KBM-7 (cell line): ENCODE data around the gene LUZP1.
A peak's percentile ranks its signal among the peaks of the same experiment; 100 is the strongest.

ENCODE experiments used
- DNase-seq: peaks from one replicate; pipeline ENCODE4 v3.0.0-alpha.2; 2015
- in situ Hi-C: fragments of 300-500 bp; cut with MboI; formaldehyde crosslinking; loops from 2 replicates; pipeline ENCODE4 v1.14.3; 2020; ENCODE audit warnings: low sequenced_read_pairs, low pct_unique_long_range_greater_than_20kb, mixed read lengths

Gene LUZP1

DNA sequence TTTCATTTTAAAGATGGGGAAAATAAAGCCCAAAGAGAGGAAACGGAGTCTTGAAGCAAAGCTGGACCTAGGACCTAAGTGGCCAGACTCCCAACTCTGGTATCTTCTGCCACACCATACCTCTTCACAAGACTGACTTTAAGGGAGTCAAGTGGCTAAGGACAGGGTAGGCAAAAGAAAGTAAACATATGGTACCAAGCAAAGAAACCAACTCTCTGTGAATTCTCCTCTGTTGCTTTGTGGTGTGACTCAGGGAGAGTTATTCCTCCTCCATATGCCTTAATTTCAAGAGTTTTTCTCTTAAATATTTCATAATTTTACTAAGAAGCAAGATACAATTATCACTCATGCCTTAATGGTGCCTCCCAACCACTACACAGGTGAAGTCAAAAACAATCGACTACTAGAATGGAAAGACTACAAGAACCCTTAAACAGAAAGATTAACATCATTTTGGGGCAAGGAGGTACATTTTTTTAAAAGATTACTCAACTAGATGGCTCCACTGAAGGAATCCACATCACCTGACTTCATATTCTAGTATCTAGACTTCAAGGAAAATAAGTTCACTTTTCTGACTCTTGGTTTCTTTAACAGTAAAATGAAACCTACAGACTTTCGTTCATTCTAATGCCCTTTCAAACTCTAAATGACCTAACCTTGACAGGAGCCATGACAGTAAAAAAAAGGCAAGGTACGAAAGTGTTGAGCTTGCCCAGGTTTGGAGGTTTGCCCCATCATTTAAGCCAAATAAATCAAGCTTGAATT, 44.2 kb downstream of the LUZP1 start:
- no peak for DNase-seq
- in situ Hi-C loops: no loop called here

DNA sequence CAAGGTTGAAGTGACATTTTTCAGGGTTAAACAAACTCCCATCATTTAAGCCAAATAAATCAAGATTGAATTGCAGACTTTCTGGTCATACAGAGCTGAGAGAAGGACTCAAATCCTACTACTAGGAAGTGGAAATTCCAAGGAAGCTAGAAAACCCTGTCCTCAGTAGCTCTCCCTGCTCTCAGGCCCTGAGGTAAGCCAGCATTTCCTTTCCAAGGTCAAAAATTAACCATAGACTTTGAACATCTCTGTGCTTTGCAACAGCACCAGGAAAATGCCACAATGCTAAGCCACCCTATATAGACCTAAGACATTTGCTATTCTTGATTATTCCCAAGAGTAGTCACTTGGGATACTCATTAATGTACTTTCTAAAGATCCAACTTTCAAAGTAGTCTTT, 45.1 kb downstream of the LUZP1 start:
- DNase-seq: no peak
- in situ Hi-C loops: no loop called here

DNA sequence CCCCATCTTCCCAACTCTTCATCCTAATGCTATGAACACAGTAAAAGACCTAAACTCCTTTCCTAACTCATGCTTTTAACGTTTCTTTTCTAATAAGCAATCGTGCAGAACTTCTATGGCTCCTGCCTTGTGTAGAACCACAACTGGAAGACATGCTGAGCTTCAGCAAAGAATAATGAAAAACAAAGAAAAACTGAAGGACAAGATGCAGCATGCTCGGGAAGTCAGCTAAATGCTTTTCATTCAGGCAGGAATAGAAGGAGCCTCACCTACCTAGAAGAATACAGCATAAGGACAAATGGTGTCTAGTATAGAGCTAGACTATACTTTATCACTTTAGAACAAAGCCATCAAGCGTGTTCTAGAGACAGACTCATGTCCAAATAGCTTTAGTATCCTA, 45.9 kb downstream of the LUZP1 start:
- in situ Hi-C loops: no loop called here
- no peak for DNase-seq

DNA sequence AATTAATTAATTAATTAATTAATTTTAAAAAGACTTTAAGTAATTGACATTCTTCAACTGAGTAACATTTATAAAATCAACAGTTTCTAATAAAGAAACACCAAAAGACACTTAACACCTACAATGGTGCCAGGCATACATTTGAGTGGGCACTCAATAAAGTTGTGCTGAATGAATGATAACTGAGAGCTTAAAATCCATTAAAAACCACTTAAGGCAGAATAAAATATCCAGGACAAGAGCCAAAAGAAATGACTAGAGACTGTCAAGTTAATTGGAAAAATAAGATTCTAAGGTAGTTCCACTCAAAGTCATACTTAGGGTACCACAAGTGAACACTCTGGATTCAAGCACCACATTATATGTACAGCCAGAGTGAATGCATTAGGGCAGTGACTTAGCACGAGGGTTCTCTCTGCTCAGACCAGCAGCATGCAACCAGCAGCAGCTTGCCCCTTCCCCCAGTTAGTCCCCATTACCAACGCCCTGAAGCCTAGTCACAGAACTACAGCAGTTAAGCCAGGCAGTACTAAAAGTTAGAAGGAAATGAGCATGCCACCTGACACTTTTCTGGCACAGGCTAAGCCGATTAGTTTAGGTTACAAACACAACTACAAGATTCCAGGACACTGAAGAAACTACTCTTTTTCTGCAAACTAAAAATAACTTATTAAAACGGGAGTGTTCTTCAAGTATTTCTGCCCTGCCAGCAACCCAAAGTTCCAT, 46.5 kb downstream of the LUZP1 start:
- in situ Hi-C loops: no loop called here
- no peak for DNase-seq

DNA sequence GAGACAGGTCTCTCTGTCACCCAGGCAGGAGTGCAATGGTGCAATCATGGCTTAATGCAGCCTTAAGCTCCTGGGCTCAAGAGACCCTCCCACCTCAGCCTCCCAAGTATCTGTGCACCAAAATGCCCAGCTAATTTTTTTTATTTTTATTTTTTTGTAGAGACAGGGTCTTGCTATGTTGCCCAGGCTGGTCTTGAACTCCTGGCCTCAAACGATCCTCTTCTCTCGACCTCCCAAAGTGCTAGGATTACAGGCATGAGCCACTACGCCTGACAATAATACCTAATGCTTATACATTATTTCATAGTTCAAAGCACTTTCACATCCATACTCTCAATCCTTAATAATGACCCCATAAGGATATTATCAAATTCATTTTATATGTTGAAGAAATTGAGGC, 48.3 kb downstream of the LUZP1 start:
- in situ Hi-C loops: no loop called here
- DNase-seq: no peak

DNA sequence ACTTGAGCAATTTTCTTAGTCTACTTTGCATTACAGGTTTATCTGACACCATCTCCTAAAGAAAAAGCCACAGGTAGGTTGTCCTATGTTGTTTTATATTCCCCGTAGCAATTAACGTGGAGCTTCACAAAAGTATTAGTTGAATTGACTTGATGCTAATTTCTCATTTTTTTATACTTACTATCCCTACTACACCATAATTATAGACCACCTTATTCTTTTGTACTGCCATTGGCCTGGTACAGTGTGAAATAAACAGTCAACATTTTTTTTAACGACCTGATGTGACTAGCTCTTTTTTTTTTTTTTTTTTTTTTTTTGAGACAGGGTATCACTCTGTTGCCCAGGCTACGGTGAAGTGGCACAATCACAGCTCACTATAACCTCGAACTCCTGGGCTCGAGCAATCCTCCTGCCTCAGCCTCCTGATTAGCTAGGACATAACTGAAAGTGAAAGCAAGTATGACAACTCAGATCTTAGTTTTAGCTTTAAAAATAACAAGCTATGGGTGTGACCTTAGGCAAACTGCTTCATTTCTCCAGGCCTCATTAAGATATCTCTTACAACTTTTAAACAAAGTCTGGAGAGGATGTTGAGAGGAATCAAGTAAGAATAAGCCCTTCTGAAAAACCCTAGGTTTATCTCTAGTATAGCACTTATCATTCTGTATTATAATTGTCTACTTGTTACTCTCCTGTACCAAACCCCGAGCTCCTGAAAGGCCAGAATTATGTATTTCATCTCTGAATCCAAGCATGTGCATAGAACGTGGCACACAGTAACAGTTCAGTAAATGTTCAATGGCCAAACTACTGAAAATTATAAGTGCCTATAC, 49.5 kb downstream of the LUZP1 start:
- in situ Hi-C loops: no loop called here
- peak; percentile 49 for DNase-seq

DNA sequence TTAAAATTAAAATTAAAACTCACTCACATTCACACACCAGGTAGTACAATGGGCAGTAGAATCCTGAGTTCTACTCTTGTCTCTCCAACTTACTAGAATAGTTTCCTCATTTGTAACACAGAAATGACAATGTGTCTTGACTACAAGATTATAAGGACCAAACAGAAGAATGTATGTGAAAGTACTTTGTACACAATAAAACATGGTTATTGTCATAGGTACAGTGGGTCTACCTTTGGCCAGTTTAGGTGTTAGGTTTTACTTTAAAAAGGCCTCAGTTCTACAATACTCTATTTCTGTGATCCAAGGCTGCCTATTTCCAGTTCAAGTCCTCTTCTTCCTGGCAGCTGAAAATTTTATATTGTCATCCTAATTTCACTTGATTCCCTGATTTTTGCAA, 50.2 kb downstream of the LUZP1 start:
- DNase-seq: no peak
- in situ Hi-C loops: no loop called here

DNA sequence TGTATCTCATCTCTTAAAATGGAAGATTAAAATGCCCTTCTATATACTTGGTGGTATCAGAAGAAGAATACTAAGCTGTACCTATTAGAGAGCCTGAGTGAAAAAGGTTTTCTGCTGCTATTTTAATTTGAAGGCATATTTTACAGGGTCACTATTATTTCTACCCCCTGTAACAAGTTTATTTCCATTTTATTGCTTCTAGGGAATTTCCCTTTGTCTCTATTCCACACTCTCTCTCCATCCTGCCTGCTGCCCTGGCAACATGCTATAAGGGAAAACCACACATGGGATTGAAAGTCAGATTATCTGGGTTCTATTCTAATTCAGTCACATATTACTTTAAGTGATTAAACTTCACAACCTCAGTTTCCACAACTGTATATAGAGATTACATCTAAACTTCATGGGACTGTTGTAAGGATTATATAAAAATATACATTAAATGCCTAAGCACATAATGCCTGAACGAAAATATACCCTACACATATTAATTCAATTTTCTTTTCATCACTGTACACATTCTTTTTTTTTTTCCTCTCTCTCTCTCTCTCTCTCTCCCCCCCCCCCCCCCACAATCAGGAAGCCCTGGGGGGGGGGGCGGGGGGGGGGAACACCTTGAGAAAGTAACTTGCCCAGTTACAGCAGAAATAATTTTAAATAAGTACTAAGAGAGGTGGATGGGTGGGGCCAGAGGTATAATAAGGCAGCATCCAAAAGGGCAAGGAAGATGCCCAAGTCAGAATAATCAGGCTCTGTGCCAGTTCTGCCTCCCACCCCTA, 51.5 kb downstream of the LUZP1 start:
- in situ Hi-C loops: no loop called here
- DNase-seq: no peak

DNA sequence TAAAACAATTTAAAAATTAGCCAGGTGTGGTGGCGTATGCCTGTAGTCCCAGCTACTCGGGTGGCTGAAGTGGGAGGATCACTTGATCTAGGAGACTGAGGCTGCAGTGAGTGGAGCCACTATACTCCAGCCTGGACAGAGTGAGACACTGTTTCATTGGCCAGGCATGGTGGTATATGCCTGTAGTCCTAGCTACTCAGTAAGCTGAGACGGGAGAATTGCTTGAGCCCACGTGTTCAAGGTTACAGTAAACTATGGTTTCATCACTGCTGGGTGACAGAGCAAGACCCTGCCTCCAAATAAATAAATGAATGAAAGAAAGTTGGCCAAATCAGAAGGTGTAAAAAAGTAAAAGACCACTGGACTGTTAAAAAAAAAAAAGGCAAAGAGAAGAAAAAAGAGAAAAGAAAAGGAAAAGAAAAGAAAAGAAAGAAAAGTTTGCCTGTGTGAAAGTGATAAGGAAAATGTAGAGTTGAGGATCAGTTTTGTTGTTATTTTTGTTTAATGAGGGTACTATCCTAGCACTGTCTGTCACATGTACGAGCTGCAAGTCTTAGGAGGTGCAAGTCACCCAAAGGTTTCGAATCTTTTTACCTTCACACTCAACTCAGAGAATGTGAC, 52.3 kb downstream of the LUZP1 start:
- DNase-seq: no peak
- in situ Hi-C loops: no loop called here

DNA sequence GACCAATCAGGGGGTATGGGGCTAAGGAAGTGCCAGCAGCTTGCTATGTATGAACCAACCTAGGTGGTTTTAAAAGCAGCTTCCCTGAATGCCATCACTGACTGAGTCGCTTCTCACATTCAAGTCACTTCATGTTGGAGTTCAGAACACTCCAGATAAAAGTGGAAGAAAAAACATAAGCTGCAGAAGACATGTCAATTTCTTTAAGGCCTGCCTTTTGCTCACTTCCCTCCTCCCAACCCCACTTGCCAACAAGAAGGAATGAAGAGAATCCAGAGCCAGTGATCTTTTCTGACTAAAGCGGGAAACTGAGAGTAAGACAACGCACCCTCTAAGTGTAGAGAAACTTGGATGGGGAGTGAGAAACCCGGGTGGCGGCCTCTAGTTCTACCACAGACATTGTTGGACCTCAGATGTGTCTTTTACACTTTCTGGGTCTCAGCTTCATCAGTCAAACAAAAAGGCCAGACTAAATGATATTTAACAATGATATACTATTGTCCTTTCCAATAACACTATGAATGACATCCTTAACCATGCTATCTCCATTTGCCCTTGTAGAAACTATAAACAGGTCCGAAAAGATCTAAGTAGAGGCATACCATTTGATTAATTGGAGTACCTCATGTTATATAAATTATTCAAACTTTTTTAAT, 54.1 kb downstream of the LUZP1 start:
- in situ Hi-C loops: no loop called here
- DNase-seq: no peak

DNA sequence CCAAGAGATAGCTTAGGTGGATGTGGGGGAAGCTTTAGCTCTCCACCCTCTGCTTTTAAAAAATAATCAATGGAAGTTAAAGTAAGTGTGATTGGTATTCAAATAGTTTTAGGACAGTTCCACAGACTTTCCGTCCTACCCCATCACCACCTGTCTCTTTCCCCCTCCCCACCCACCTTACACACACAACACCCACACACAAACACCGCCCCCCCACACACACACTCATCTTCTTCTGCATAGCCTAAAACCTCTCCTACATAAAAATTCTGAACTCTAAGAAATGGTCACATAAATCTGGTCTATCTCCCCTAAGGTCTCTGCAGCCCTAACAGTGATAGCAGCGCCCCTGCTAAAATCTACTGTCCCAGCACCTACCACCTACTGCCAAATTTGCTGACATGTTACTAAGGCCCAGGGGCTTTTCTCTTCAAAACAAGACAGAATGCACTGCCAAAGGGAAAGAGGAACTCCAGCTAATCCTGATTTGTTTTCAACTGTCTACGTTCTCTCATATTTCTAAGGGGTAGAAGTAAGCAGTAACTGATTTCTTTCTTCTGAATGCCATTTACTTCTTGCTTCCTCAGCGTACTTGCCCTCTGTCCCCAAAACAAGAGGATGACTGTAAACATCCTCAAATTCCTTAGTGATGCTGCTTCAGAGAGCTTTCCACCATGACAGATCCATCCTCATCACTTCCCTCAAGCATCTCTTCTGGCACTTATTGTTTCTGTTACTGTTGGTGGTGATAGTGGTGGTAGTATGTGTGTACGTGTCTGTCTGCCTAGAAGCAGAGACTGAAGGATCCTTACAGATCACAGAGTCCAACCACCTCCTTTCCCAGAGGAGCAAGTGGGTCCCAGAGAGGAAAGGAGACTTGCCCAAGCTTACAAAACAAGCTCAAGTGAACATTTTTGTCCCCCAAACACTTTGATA, 56.8 kb downstream of the LUZP1 start:
- in situ Hi-C loops: no loop called here

DNA sequence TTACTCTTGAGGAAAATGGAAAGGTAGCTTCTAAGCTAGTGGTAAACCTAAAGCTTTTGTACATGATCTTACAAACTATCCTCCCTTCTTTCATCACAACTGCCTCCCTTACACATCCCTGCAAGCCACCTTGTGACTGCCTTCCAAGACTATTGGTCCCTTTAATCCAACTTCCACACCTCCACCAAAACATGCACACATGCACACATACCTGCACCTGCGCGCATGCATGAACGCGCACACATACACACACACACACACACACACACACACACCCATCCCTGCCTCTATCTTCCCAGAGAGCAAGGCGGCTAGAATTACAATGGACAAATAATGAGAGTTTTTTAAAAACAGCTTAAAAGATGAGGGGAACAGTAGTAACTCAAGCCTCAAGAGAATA, 58.3 kb downstream of the LUZP1 start:
- in situ Hi-C loops: no loop called here

More for the DNA sequence above, 56.8 kb downstream of the LUZP1 start:
- peak; percentile 52 for DNase-seq

DNA sequence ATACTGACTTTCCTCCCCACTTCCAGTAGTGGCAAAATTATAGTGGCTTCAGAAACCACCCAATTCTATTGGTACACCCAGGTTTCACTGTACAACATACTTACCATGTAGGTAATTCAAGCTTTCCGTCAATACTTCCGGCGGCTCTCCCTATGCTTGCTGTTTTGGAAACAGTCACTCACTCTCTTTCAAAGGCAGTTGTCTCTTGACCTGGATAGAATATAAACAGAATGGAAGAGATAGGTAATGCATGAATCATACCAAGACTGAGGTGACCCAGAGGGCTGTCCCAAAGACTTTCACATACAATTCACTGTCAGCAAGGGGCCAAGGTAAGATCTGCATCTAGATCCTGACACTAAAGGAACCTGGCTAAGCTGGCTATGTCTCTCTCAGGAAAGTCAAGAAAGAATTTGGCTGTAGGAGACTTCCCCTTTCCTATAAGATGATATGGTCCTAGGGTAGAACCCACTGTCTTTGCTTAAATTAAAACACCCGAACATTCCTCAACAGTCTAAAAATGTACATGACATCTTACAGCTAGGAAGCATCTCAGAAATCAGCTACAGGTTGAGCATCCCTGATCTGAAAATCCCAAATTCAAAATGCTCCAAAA, 59.6 kb downstream of the LUZP1 start:
- in situ Hi-C loops: no loop called here
- no peak for DNase-seq

More for the DNA sequence above, 58.3 kb downstream of the LUZP1 start:
- no peak for DNase-seq

DNA sequence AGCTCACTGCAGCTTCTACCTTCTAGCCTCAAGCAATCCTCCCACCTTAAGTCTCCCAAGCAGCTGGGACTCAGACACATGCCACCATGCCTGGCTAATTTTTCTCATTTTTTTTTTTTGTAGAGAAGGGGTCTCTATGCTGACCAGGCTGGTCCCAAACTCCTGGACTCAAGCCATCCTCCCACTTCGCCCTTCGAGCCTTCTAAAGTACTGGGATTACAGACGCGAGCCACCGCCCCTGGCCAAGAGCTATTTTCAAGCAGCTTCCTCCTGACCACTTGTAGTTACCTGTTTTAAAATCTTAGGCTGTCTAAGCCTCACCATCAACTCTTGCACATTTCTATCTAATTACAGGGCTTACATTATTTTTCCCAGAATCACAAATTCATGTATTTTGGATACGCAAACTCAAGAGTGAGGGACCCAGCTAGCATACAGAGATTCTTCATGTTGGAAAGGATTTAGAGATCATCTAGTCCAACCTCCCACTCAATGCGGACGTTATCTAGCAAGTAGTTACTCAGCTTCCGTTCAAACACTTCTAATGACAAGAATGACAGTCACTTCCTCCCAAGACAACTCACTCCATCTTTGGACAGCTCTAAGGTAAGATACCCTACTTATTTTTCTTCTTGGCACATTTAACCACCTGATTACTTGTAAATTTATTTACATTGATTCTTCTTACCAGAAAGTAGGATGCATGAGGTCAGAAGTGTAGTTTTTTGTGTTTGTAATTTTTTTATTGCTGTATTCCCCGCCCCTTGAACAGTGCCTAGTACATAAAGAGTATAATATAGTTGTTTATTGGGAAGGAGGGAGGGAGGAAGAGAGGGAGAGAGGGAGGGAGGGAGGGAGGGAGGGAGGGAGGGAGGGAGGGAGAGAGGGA, 65.4 kb downstream of the LUZP1 start:
- peak; percentile 76 for DNase-seq

DNA sequence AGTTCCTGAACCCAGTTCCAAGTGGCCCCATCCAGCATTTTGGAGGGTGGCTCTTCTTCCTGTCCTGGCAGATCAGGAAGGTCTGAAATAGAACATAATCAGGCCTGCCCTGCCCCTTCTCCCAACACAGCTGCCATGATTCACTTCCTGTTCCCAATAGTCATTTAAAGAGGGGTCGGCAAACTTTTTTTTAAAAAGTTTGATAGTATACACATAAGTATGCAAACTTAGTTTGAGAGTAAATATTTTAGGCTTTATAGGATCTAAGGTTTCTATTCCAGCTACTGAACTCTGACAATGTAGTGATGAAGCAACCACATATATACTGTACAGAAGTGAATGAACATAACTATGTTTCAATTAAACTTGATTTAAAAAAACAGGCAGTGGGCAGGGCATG, 66.4 kb downstream of the LUZP1 start:
- in situ Hi-C loops: no loop called here
- no peak for DNase-seq

More for the DNA sequence above, 65.4 kb downstream of the LUZP1 start:
- in situ Hi-C loops: no loop called here

DNA sequence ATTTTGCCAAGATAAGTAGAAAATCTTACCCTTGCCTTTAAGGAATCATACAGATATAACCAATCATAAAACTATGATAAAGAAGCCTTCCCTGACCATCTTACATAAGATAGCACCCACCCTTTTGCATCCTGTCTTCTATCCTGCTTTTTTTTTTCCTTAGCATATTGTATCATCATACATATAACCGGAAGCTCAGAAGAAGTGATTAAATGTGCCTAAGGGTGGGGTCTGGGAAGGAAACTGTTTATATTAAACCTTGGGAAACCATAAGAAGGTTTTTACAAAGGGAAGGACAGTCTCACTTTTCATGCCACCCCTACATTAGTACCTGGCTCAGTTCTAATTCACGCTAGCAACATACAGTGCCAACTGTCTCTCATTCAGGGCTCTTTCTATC, 66.8 kb downstream of the LUZP1 start:
- in situ Hi-C loops: no loop called here
- DNase-seq: no peak
